Body of pancreas (tissue), 4 donors: Measurements from ENCODE around the gene PYGO2.

Source experiments
- CTCF ChIP-seq, 7 experiments: fragments of 450-650 bp in 4 of 7; fragments of 200-600 bp in 3 of 7; sonication (generic) in 3 of 7; IDR thresholded peaks; one replicate each; pipeline ENCODE4 v1.5.1; 2016 to 2019; ENCODE audit warnings: antibody characterized with exemption in 7 of 7
- POLR2A ChIP-seq, 3 donors: fragments of 450-650 bp; IDR thresholded peaks; one replicate each; pipeline ENCODE4 v1.6.1; 2016; ENCODE audit warnings: antibody characterized with exemption in 3 of 3, mild to moderate bottlenecking in 2 of 3

GRCh38 chr1:155008015-155008941, 46.7 kb upstream of the PYGO2 start:
- TF ChIP-seq CTCF (IDR thresholded peaks at IDR 0.05) (no peak), POLR2A (IDR thresholded peaks at IDR 0.05) (no peak)
